OCI-LY3 (cell line): ENCODE results near the gene IQCN.

Experiments used
- H2AFZ ChIP-seq: fragments of 200-600, 300-600 bp; shearing (Covaris generic); 2 replicates; pipeline ENCODE4 v1.6.0; 2014; ENCODE audit warnings: antibody characterized with exemption, low read depth, low read length
- H3K27ac ChIP-seq: fragments of 200-600, 300-600 bp; sonication (generic); 2 replicates; pipeline ENCODE4 v1.5.1; 2014; ENCODE audit warnings: mild to moderate bottlenecking, low read length, moderate library complexity, mixed read lengths
- H3K27me3 ChIP-seq: fragments of 200-600, 300-600 bp; sonication (generic); 2 replicates; pipeline ENCODE4 v1.6.1; 2014; ENCODE audit warnings: low read depth, low read length, mixed read lengths
- H3K36me3 ChIP-seq: fragments of 200-600, 300-600 bp; sonication (generic); replicated peaks from 2 replicates; pipeline ENCODE3; 2014; ENCODE audit warnings: low read depth, low read length, mixed read lengths
- H3K4me1 ChIP-seq: fragments of 300-600, 200-600 bp; sonication (generic); 2 replicates; pipeline ENCODE4 v1.6.1; 2014; ENCODE audit warnings: low read length, mixed read lengths
- H3K4me2 ChIP-seq: fragments of 200-600, 300-600 bp; sonication (generic); 2 replicates; pipeline ENCODE4 v1.6.1; 2014; ENCODE audit warnings: low read length, mixed read lengths
- H3K4me3 ChIP-seq: fragments of 300-600, 200-600 bp; sonication (generic); 2 replicates; pipeline ENCODE4 v1.5.1; 2014; ENCODE audit warnings: antibody characterized with exemption, mild to moderate bottlenecking, low read length, moderate library complexity
- H3K79me2 ChIP-seq: fragments of 300-600, 200-600 bp; shearing (Covaris generic); 2 replicates; pipeline ENCODE4 v1.6.1; 2014; ENCODE audit warnings: mild to moderate bottlenecking, low read length, mixed read lengths
- H3K9ac ChIP-seq: fragments of 300-600, 200-600 bp; shearing (Covaris generic); 2 replicates; pipeline ENCODE4 v1.6.0; 2014; ENCODE audit warnings: mild to moderate bottlenecking, low read length, moderate library complexity
- H3K9me3 ChIP-seq: fragments of 200-600, 300-600 bp; shearing (Covaris generic); 2 replicates; pipeline ENCODE4 v1.6.1; 2014; ENCODE audit warnings: low read length, mixed read lengths; ENCODE audit not compliant: insufficient read depth
- H4K20me1 ChIP-seq: fragments of 200-600, 300-600 bp; sonication (generic); 2 replicates; pipeline ENCODE4 v1.6.1; 2016; ENCODE audit warnings: low read length, mixed read lengths; ENCODE audit not compliant: insufficient read depth
- CTCF ChIP-seq: fragments of 200-600, 300-600 bp; sonication (generic); IDR thresholded peaks from 2 replicates; pipeline ENCODE4 v1.5.1; 2014; ENCODE audit warnings: antibody characterized with exemption, low read length, low read depth
- EZH2phosphoT487 ChIP-seq: fragments of 200-600 bp; shearing (Covaris generic); IDR thresholded peaks from 2 replicates; pipeline ENCODE4 v1.6.1; 2018; ENCODE audit warnings: antibody characterized with exemption, mixed run types, low read depth

Gene IQCN

GRCh38 chr19:18264971-18265540 lies 9.2 kb downstream of the IQCN start:
- TF ChIP-seq CTCF (no peak), EZH2phosphoT487 (no peak)
- no peak overlapping the region for H3K9ac ChIP-seq
- H3K27ac ChIP-seq = no peak overlapping the region
- peaks cover 6% of the 10 kb centered on the region; the same call in 1 of the 2 replicates for H3K4me1 ChIP-seq
- no peaks in the 10 kb centered on the region; the same call in 1 of the 2 replicates for H3K27me3 ChIP-seq
- H3K9me3 ChIP-seq = no peaks in the 10 kb centered on the region
- no peak overlapping the region for H3K4me3 ChIP-seq
- no peaks in the 10 kb centered on the region for H3K36me3 ChIP-seq
- no peaks in the 10 kb centered on the region for H4K20me1 ChIP-seq
- H2AFZ ChIP-seq = no peak overlapping the region
- no peaks in the 10 kb centered on the region for H3K79me2 ChIP-seq
- H3K4me2 ChIP-seq = no peak overlapping the region

- Histone ChIP-seq H3K9me3 (no peaks in the 10 kb centered on the region), H3K27me3 (no peaks in the 10 kb centered on the region; the same call in 1 of the 2 replicates), H3K27ac (no peak overlapping the region), H2AFZ (no peak overlapping the region), H3K4me3 (no peak overlapping the region), H4K20me1 (no peaks in the 10 kb centered on the region), H3K4me2 (no peak overlapping the region), H3K9ac (no peak overlapping the region), H3K79me2 (no peaks in the 10 kb centered on the region), H3K4me1 (peaks cover 6% of the 10 kb centered on the region; the same call in 1 of the 2 replicates), H3K36me3 (no peaks in the 10 kb centered on the region)
- TF ChIP-seq EZH2phosphoT487 (no peak), CTCF (no peak)
Measured at GRCh38 chr19:18264137-18264854, 10.0 kb downstream of the IQCN start.

- TF ChIP-seq EZH2phosphoT487 (no peak), CTCF (no peak)
Measured at GRCh38 chr19:18263324-18264136, 10.7 kb downstream of the IQCN start.

GRCh38 chr19:18262917-18263316 lies 11.3 kb downstream of the IQCN start:
- H2AFZ ChIP-seq = no peak overlapping the region
- no peaks in the 10 kb centered on the region for H3K36me3 ChIP-seq

More at GRCh38 chr19:18263324-18264136, 10.7 kb downstream of the IQCN start:
- no peaks in the 10 kb centered on the region for H3K9me3 ChIP-seq
- peaks cover 6% of the 10 kb centered on the region; the same call in 1 of the 2 replicates for H3K4me1 ChIP-seq
- H3K79me2 ChIP-seq = no peaks in the 10 kb centered on the region
- H3K4me3 ChIP-seq = no peak overlapping the region
- no peak overlapping the region for H3K9ac ChIP-seq
- H3K27me3 ChIP-seq = no peaks in the 10 kb centered on the region; the same call in 1 of the 2 replicates
- H2AFZ ChIP-seq = no peak overlapping the region
- H3K36me3 ChIP-seq = no peaks in the 10 kb centered on the region
- no peaks in the 10 kb centered on the region for H4K20me1 ChIP-seq
- no peak overlapping the region for H3K27ac ChIP-seq
- no peak overlapping the region for H3K4me2 ChIP-seq

More at GRCh38 chr19:18262917-18263316, 11.3 kb downstream of the IQCN start:
- H3K27me3 ChIP-seq = no peaks in the 10 kb centered on the region; the same call in 1 of the 2 replicates
- H4K20me1 ChIP-seq = no peaks in the 10 kb centered on the region
- no peak overlapping the region for H3K4me3 ChIP-seq
- H3K9ac ChIP-seq = no peak overlapping the region
- peaks cover 6% of the 10 kb centered on the region; the same call in 1 of the 2 replicates for H3K4me1 ChIP-seq
- H3K4me2 ChIP-seq = no peak overlapping the region
- H3K79me2 ChIP-seq = no peaks in the 10 kb centered on the region
- no peak overlapping the region for H3K27ac ChIP-seq
- H3K9me3 ChIP-seq = no peaks in the 10 kb centered on the region
- TF ChIP-seq EZH2phosphoT487 = no peak
- no peak for TF ChIP-seq CTCF
